Uterus (tissue), 2 donors: ENCODE data around the gene C17orf100.

ENCODE experiments used
- CTCF ChIP-seq, 4 experiments: fragments of 200-600 bp in 2 of 4; fragments of 450-650 bp in 2 of 4; sonication (generic) in 2 of 4; IDR thresholded peaks; one replicate each; pipeline ENCODE4 v1.5.1; 2016 to 2019; ENCODE audit warnings: antibody characterized with exemption in 4 of 4, mild to moderate bottlenecking in 2 of 4, moderate library complexity in 1 of 4
- POLR2A ChIP-seq, 2 donors: fragments of 450-650 bp; IDR thresholded peaks; one replicate each; pipeline ENCODE4 v1.6.1; 2016; ENCODE audit warnings: antibody characterized with exemption in 2 of 2, mild to moderate bottlenecking in 1 of 2, moderate library complexity in 1 of 2

GRCh38 chr17:6608321-6608720 lies 43.2 kb upstream of the C17orf100 start:
- no peak for TF ChIP-seq CTCF (IDR thresholded peaks at IDR 0.05)
- TF ChIP-seq POLR2A (IDR thresholded peaks at IDR 0.05) = no peak
